Pancreas (tissue), 10 donors: ENCODE data around the gene OR4D6. TPM values are rescaled to one million over a fixed set of nuclear protein-coding genes. Genes with fewer than 3 reads are reported as not detected.

Experiments used
- ATAC-seq, 4 donors: fragments of 200-7000 bp; cut with Tn5 transposase; one replicate each; pipeline versions ENCODE4 v1.8.0 to v1.9.1; 2020; ENCODE audit warnings: mild to moderate bottlenecking in 4 of 4, moderate library complexity in 4 of 4
- DNase-seq, 6 donors: peaks; one replicate each; pipeline ENCODE4 v3.0.0-alpha.2; 2020
- FAIRE-seq: peaks from 2 replicates; lab custom pipeline; 2012; peaks lifted over from hg19 to GRCh38; lab: Jason Lieb, UNC
- H3K27ac ChIP-seq, 4 donors: fragments of 200-600 bp; sonication (generic); 1 replicate in 3 of 4; 2 replicates in 1 of 4; pipeline versions ENCODE4 v1.5.0 to v1.8.0; 2020
- H3K27me3 ChIP-seq, 4 donors: fragments of 200-600 bp; one replicate each; pipeline ENCODE4 v1.8.0; 2021
- H3K36me3 ChIP-seq, 3 donors: fragments of 200-600 bp; sonication (generic) in 1 of 3; one replicate each; pipeline versions ENCODE4 v1.5.0 to v1.8.0; 2020 to 2021
- H3K4me1 ChIP-seq, 3 donors: fragments of 200-600 bp; one replicate each; pipeline ENCODE4 v1.8.0; 2021
- H3K4me3 ChIP-seq, 4 donors: fragments of 200-600 bp; sonication (generic) in 2 of 4; one replicate each; pipeline versions ENCODE4 v1.5.0 to v1.8.0; 2020 to 2021
- H3K9me3 ChIP-seq, 4 donors: fragments of 200-600 bp; one replicate each; pipeline ENCODE4 v1.8.0; 2021
- CTCF ChIP-seq, 4 donors: fragments of 200-600 bp; sonication (generic) in 3 of 4; IDR thresholded peaks; one replicate each; pipeline versions ENCODE4 v1.5.0 to v1.8.0; 2021; ENCODE audit warnings: antibody characterized with exemption in 4 of 4
- WGBS, 2 donors: extraction: QIAGEN DNeasy Blood & Tissue Kit; methylation state at CpG; one replicate each; pipeline ENCODE4 v1.1.7; 2013; 5-methylcytosine and 5-hydroxymethylcytosine counted together
- intact Hi-C, 3 donors: fragments of 100-400 bp; cut with DNase I; formaldehyde crosslinking; loops; one replicate each; pipeline versions ENCODE4 v1.11.1 to v1.14.2; 2022
- polyA plus RNA-seq, 2 donors: library from polyadenylated mRNA; stranded (reverse); fragments of 200-250 nt; gene quantifications; one replicate each; pipeline ENCODE4 v1.2.3, GENCODE V29; 2013
- total RNA-seq, 6 donors: library from RNA; stranded (reverse); fragmentation: NEBNext Ultra II Directional in 4 of 6; extraction: Animal tissue kit (Norgen Biotek cat#: 25700) in 4 of 6; gene quantifications; one replicate each; pipeline versions ENCODE4 v1.2.1 to v1.2.4, GENCODE V29; 2021 to 2023
- donor health status: healthy with polysubstance abuse.
- donor health status: DM: no; HTN: no; CAD: no; lungs with moderate emphysema.
- donor health status: DM: no; HTN: no; CAD: no.
- donor health status: control.
- donor health status: control.
- donor health status: Bipolar disorder and iron deficiency.
- donor health status: DM: yes; HTN: yes; CAD: no.
- donor health status: DM: no; HTN: no; CAD: no.
- donor health status: DM: no; HTN: no; CAD: no.
- donor health status: DM: yes; HTN: yes; CAD: no.

Gene OR4D6
- total RNA-seq (not detected), polyA plus RNA-seq (not detected)

GRCh38 chr11:59456661-59457060, at the start of gene OR4D6:
TSS of gene OR4D6 (plus strand) at chr11:59456961. CDS start at chr11:59456961, 0 bp downstream.
- TF ChIP-seq CTCF (IDR thresholded peaks at IDR 0.05) = no peak
- H3K36me3 ChIP-seq = no peaks in the 10 kb centered on the region
- DNase-seq = no peak
- 58 to 83% methylated on average over 2 of the region's 2 CpGs for WGBS, 2 donors
- no peak within 1 kb of the TSS for H3K4me3 ChIP-seq
- H3K9me3 ChIP-seq = no peaks in the 10 kb centered on the region
- H3K27me3 ChIP-seq = no peaks in the 10 kb centered on the region
- H3K4me1 ChIP-seq = no peaks in the 10 kb centered on the region
- no peak within 1 kb of the TSS for H3K27ac ChIP-seq
- intact Hi-C loops = no loop called here
- no peak for ATAC-seq
- FAIRE-seq = no peak

DNA sequence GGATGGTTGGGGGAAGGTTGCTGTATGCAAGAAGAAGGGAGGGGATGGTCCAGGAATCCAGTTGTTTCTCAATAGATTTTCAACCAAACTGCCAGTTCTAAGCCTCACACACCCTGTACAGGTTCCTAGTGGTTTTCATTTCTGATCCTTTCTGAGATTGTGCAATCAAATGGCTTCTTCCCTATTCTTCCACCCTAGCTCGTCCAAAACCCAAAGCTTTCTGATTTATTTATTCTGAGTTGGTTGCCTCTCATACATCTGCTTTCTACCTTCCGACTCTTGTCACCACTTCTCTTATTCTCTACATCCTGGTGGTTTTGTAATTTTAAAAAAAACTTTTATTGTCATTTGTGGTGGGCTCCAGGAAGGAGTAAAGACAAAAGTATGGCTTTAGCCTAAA, 43.1 kb upstream of the OR4D6 start:
- ATAC-seq (no peak), DNase-seq (no peak), FAIRE-seq (no peak)
- Histone ChIP-seq H3K27me3 (no peaks in the 10 kb centered on the region), H3K9me3 (no peaks in the 10 kb centered on the region), H3K4me3 (no peak overlapping the region), H3K36me3 (no peaks in the 10 kb centered on the region), H3K4me1 (no peaks in the 10 kb centered on the region), H3K27ac (no peak overlapping the region)
- intact Hi-C loops = no loop called here
- no peak for TF ChIP-seq CTCF (IDR thresholded peaks at IDR 0.05)
- WGBS, 2 donors = 61 to 83% methylated on average over 2 of the region's 2 CpGs

DNA sequence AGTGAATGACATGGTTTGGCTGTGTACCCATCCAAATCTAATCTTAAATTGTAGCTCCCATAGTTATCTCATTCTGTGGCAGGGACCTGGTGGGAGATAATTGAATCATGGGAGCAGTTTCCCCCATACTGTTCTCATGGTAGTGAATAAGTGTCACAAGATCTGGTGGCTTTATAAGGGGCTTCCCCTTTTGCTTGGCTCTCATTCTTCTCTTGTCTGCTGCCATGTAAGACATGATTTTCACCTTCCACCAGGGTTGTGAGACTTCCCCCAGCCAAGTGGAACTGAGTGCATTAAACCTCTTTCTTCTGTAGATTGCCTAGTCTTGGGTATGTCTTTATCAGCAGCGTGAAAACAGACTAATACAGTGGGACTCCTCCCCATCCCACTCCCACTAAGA, 41.6 kb upstream of the OR4D6 start:
- no peaks in the 10 kb centered on the region for H3K4me1 ChIP-seq
- TF ChIP-seq CTCF (IDR thresholded peaks at IDR 0.05) = no peak
- no peaks in the 10 kb centered on the region for H3K36me3 ChIP-seq
- DNase-seq = no peak
- H3K9me3 ChIP-seq = no peaks in the 10 kb centered on the region
- no peak for FAIRE-seq
- WGBS, 2 donors = 81 to 97% methylated on average over 1 of the region's 1 CpG
- ATAC-seq = no peak
- no peaks in the 10 kb centered on the region for H3K27me3 ChIP-seq
- no peak overlapping the region for H3K4me3 ChIP-seq
- intact Hi-C loops = no loop called here
- H3K27ac ChIP-seq = no peak overlapping the region

GRCh38 chr11:59416613-59417012, 40.1 kb upstream of the OR4D6 start:
- FAIRE-seq (no peak), ATAC-seq (no peak), DNase-seq (no peak)
- Histone ChIP-seq H3K36me3 (no peaks in the 10 kb centered on the region), H3K4me1 (no peaks in the 10 kb centered on the region), H3K4me3 (no peak overlapping the region), H3K27me3 (no peaks in the 10 kb centered on the region), H3K27ac (no peak overlapping the region), H3K9me3 (no peaks in the 10 kb centered on the region)
- WGBS, 2 donors = 84 to 88% methylated on average over 5 of the region's 5 CpGs
- TF ChIP-seq CTCF (IDR thresholded peaks at IDR 0.05) = no peak
- intact Hi-C loops = no loop called here

DNA sequence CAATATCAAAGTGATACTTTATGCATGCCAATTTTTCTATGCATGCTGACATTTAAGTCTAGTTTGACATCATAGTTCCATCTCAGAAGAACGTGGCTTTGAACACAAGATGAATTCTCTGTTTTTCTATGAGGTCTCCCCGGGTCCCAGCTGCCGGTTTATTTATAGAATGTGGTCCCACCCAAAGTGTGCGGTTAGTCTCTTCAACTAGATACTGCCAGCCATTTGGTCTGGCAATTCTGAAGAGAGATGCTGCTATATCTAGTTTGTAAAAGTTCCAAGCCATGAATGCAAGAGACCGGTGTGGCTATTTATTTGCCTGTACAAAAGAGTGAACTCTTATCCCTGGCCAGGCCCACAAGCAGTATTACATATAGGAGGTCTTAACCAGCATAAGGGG, 39.7 kb upstream of the OR4D6 start:
- no peak overlapping the region for H3K27ac ChIP-seq
- H3K4me3 ChIP-seq = no peak overlapping the region
- ATAC-seq (no peak), FAIRE-seq (no peak), DNase-seq (no peak)
- 73 to 79% methylated on average over 5 of the region's 5 CpGs for WGBS, 2 donors
- TF ChIP-seq CTCF (IDR thresholded peaks at IDR 0.05) = no peak
- H3K4me1 ChIP-seq = no peaks in the 10 kb centered on the region
- no peaks in the 10 kb centered on the region for H3K9me3 ChIP-seq
- no peaks in the 10 kb centered on the region for H3K27me3 ChIP-seq
- no peaks in the 10 kb centered on the region for H3K36me3 ChIP-seq
- intact Hi-C loops = no loop called here
